Peyer's patch (tissue), 4 donors: ENCODE measurements around the gene P2RY6. TPM values are rescaled to one million over a fixed set of nuclear protein-coding genes. Genes with fewer than 3 reads are reported as not detected.
"Not testable (repeated sequence)": the region's sequence is repeated elsewhere in the genome, so short reads cannot be mapped to it uniquely, and the experiment has no call there.

Source experiments
- DNase-seq, 3 donors: peaks; one replicate each; pipeline ENCODE4 v3.0.0-alpha.2; 2017 to 2019
- H3K27ac ChIP-seq, 4 donors: fragments of 200-600 bp; sonication (generic); one replicate each; pipeline ENCODE4 v1.5.1; 2016 to 2019
- H3K27me3 ChIP-seq, 2 donors: fragments of 200-600 bp; sonication (generic); one replicate each; pipeline ENCODE4 v1.5.1; 2019
- H3K36me3 ChIP-seq, 3 donors: fragments of 200-600 bp; sonication (generic); one replicate each; pipeline ENCODE4 v1.5.1; 2016 to 2019
- H3K4me1 ChIP-seq, 4 donors: fragments of 200-600 bp; sonication (generic); one replicate each; pipeline ENCODE4 v1.5.1; 2016 to 2019
- H3K4me3 ChIP-seq, 4 donors: fragments of 200-600 bp; sonication (generic); 1 replicate in 3 of 4; 2 replicates in 1 of 4; pipeline ENCODE4 v1.5.1; 2016 to 2019; ENCODE audit warnings: mild to moderate bottlenecking in 1 of 4
- H3K9me3 ChIP-seq, 4 donors: fragments of 200-600 bp; sonication (generic); one replicate each; pipeline ENCODE4 v1.5.1; 2016 to 2019; ENCODE audit warnings: mild to moderate bottlenecking in 1 of 4
- POLR2A ChIP-seq, 2 donors: fragments of 450-650 bp; IDR thresholded peaks; one replicate each; pipeline ENCODE4 v1.5.1; 2017; ENCODE audit warnings: antibody characterized with exemption in 2 of 2, mild to moderate bottlenecking in 2 of 2, moderate library complexity in 2 of 2
- total RNA-seq, 4 donors: library from RNA; depleted of rRNA; stranded (reverse); fragments of >200 nt; gene quantifications; one replicate each; pipeline ENCODE4 v1.1.0, GENCODE V29; 2016
- TF ChIP-seq, protein P1 (sequence below), 6 experiments: fragments of 450-650 bp in 4 of 6; fragments of 200-600 bp in 2 of 6; sonication (generic) in 1 of 6; IDR thresholded peaks; one replicate each; pipeline ENCODE4 v1.5.1; 2017 to 2019; ENCODE audit warnings: antibody characterized with exemption in 6 of 6, mild to moderate bottlenecking in 3 of 6, moderate library complexity in 1 of 6

The P2RY6 gene
- total RNA-seq, 4 donors from 2014 or later: 1.5 to 6.6 (median 2.3) TPM; not detected in 1

DNA sequence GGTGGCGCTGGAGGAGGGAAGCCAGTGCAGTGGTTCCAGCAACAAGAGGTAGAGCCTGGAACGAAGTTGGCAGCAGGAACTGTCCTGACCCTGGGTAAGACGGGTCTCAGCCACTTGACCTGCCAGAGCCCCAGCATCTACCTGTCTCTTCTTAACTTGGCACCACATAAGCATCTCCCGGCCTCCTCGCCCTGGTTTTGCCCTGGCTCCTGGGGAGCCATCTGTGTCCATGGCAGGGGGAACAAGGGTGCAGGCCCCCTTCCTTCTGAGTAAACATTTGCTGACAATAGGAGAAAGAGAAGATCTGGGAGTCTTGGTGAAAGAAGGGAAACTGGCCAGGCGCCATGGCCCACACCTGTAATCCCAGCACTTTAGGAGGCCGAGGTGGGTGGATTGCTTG is 41.2 kb upstream of the P2RY6 start:
- DNase-seq: peak in 2 of 3 donors; percentile 9 to 32
- H3K4me3 ChIP-seq: no peak overlapping the region
- H3K27ac ChIP-seq: no peak overlapping the region
- H3K27me3 ChIP-seq: no peaks in the 10 kb centered on the region
- H3K9me3 ChIP-seq: no peaks in the 10 kb centered on the region
- H3K36me3 ChIP-seq: peaks cover 0 to 14% (median 0%) of the 10 kb centered on the region in 3 donors
- H3K4me1 ChIP-seq: peaks cover 0 to 9% (median 0%) of the 10 kb centered on the region in 4 donors
- TF ChIP-seq POLR2A (IDR thresholded peaks at IDR 0.05): no peak
- TF ChIP-seq, protein P1, sequence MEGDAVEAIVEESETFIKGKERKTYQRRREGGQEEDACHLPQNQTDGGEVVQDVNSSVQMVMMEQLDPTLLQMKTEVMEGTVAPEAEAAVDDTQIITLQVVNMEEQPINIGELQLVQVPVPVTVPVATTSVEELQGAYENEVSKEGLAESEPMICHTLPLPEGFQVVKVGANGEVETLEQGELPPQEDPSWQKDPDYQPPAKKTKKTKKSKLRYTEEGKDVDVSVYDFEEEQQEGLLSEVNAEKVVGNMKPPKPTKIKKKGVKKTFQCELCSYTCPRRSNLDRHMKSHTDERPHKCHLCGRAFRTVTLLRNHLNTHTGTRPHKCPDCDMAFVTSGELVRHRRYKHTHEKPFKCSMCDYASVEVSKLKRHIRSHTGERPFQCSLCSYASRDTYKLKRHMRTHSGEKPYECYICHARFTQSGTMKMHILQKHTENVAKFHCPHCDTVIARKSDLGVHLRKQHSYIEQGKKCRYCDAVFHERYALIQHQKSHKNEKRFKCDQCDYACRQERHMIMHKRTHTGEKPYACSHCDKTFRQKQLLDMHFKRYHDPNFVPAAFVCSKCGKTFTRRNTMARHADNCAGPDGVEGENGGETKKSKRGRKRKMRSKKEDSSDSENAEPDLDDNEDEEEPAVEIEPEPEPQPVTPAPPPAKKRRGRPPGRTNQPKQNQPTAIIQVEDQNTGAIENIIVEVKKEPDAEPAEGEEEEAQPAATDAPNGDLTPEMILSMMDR (IDR thresholded peaks at IDR 0.05): no peak

DNA sequence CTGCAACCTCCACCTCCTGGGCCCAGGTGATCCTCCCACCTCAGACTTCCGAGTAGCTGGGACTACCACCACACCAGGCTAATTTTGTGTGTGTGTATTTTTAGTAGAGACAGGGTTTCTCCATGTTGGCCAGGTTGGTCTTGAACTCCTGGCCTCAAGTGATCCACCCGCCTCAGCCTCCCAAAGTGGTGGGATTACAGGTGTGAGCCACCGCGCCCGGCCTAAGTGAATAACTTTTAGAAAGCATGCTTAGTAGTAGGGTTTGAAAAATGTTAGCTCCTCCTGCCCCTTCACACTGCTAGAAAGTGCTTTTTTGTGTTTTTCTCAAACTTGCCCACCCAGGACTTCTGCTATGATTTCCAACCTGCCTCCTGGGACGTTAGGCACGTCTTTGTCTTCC is 39.7 kb upstream of the P2RY6 start:
- DNase-seq: peak in 1 of 3 donors; percentile 11
- H3K27me3 ChIP-seq, H3K4me1 ChIP-seq, H3K27ac ChIP-seq, H3K4me3 ChIP-seq, H3K9me3 ChIP-seq: not testable (repeated sequence)
- H3K36me3 ChIP-seq: peaks cover 0 to 14% (median 0%) of the 10 kb centered on the region in 3 donors

DNA sequence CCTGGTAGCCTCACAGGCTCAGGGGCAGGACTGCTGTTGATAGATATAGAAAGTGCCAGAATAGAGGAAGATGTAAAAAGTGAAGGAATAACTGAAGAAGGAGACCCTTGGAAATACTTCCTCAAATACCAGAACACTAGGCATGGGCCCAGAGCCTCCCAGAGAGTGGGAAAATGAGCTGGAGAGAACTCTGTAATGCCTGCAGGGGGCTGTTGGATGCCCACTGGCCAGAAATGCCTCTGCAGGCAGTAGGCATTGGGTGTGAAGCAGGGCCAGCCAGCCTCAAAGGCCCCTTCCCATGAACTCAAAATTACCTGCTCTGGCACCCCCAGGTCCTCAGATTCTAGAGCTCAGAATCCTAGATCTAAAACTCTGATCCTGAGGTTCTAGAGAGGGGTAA is 38.9 kb upstream of the P2RY6 start:
- peaks cover 0 to 14% (median 0%) of the 10 kb centered on the region in 3 donors for H3K36me3 ChIP-seq
- no peak overlapping the region for H3K4me3 ChIP-seq
- TF ChIP-seq, protein P1 (IDR thresholded peaks at IDR 0.05): no peak
- peak in 2 of 3 donors; percentile 13 to 34 for DNase-seq
- H3K4me1 ChIP-seq: no peaks in the 10 kb centered on the region
- H3K27ac ChIP-seq: no peak overlapping the region
- H3K9me3 ChIP-seq: no peaks in the 10 kb centered on the region
- no peaks in the 10 kb centered on the region for H3K27me3 ChIP-seq

DNA sequence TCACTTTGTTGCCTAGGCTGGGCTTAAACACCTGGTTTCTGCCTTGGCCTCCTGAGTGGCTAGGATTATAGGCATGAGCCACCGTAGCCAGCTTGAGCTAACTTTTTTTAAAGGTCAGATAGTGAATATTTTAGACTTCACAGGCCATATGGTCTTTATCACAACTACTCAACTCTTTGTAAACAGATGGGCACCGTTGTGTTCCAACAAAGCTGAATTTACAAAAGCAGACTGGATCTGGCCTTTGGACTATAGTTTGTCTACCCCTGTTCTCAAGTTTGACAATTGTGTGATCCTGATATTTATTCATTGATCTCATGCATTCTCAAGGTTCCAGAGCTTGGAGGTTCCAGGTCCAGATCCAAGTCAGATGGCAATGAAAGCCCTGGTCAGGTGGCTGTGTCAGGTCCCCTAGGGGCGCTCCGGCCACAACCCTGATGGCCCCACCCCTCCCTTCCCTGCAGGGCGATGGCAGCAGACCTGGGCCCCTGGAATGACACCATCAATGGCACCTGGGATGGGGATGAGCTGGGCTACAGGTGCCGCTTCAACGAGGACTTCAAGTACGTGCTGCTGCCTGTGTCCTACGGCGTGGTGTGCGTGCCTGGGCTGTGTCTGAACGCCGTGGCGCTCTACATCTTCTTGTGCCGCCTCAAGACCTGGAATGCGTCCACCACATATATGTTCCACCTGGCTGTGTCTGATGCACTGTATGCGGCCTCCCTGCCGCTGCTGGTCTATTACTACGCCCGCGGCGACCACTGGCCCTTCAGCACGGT is 38.3 kb upstream of the P2RY6 start:
- Histone ChIP-seq H3K36me3 (peaks cover 0 to 14% (median 0%) of the 10 kb centered on the region in 3 donors), H3K27ac (no peak overlapping the region), H3K27me3 (no peaks in the 10 kb centered on the region), H3K4me3 (no peak overlapping the region), H3K4me1 (no peaks in the 10 kb centered on the region), H3K9me3 (no peaks in the 10 kb centered on the region)
- peak in 2 of 3 donors; percentile 35 to 39 for DNase-seq
- TF ChIP-seq POLR2A (IDR thresholded peaks at IDR 0.05): no peak

DNA sequence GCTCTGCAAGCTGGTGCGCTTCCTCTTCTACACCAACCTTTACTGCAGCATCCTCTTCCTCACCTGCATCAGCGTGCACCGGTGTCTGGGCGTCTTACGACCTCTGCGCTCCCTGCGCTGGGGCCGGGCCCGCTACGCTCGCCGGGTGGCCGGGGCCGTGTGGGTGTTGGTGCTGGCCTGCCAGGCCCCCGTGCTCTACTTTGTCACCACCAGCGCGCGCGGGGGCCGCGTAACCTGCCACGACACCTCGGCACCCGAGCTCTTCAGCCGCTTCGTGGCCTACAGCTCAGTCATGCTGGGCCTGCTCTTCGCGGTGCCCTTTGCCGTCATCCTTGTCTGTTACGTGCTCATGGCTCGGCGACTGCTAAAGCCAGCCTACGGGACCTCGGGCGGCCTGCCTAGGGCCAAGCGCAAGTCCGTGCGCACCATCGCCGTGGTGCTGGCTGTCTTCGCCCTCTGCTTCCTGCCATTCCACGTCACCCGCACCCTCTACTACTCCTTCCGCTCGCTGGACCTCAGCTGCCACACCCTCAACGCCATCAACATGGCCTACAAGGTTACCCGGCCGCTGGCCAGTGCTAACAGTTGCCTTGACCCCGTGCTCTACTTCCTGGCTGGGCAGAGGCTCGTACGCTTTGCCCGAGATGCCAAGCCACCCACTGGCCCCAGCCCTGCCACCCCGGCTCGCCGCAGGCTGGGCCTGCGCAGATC is 37.5 kb upstream of the P2RY6 start:
- H3K27me3 ChIP-seq: no peaks in the 10 kb centered on the region
- no peak overlapping the region for H3K27ac ChIP-seq
- no peak overlapping the region for H3K4me3 ChIP-seq
- no peak for TF ChIP-seq POLR2A (IDR thresholded peaks at IDR 0.05)
- TF ChIP-seq, protein P1 (IDR thresholded peaks at IDR 0.05): no peak
- DNase-seq: peak in 1 of 3 donors; percentile 43
- H3K36me3 ChIP-seq: peaks cover 0 to 14% (median 0%) of the 10 kb centered on the region in 3 donors
- H3K4me1 ChIP-seq: no peaks in the 10 kb centered on the region
- no peaks in the 10 kb centered on the region for H3K9me3 ChIP-seq

DNA sequence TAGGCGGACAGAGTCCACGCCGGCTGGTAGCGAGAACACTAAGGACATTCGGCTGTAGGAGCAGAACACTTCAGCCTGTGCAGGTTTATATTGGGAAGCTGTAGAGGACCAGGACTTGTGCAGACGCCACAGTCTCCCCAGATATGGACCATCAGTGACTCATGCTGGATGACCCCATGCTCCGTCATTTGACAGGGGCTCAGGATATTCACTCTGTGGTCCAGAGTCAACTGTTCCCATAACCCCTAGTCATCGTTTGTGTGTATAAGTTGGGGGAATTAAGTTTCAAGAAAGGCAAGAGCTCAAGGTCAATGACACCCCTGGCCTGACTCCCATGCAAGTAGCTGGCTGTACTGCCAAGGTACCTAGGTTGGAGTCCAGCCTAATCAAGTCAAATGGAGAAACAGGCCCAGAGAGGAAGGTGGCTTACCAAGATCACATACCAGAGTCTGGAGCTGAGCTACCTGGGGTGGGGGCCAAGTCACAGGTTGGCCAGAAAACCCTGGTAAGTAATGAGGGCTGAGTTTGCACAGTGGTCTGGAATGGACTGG is 36.8 kb upstream of the P2RY6 start:
- no peak overlapping the region for H3K4me3 ChIP-seq
- no peak for DNase-seq
- no peak for TF ChIP-seq POLR2A (IDR thresholded peaks at IDR 0.05)
- TF ChIP-seq, protein P1 (IDR thresholded peaks at IDR 0.05): no peak
- H3K9me3 ChIP-seq: no peaks in the 10 kb centered on the region
- no peak overlapping the region for H3K27ac ChIP-seq
- no peaks in the 10 kb centered on the region for H3K27me3 ChIP-seq
- H3K36me3 ChIP-seq: peaks cover 0 to 14% (median 0%) of the 10 kb centered on the region in 3 donors
- H3K4me1 ChIP-seq: no peaks in the 10 kb centered on the region
